Heart left ventricle (tissue), 13 donors: Measurements from ENCODE around the gene MGAT5.

Experiments
- CTCF ChIP-seq, 12 donors: fragments of 200-600 bp; sonication (generic) in 4 of 12; IDR thresholded peaks; one replicate each; pipeline versions ENCODE4 v1.5.0 to v1.8.0; 2018 to 2022; ENCODE audit warnings: antibody characterized with exemption in 12 of 12, mild to moderate bottlenecking in 5 of 12
- POLR2A ChIP-seq, 2 donors: fragments of 450-650 bp; IDR thresholded peaks; one replicate each; pipeline ENCODE4 v1.6.1; 2017; ENCODE audit warnings: antibody characterized with exemption in 2 of 2, mild to moderate bottlenecking in 2 of 2, moderate library complexity in 2 of 2
- donor health status: ischemic (EF 13 %, LVEDD 7.1; RV severe dilation, severe dysfunction).
- donor health status: DM: no; HTN: yes; CAD: no.
- donor health status: DM: no; HTN: no; CAD: no.
- donor health status: ischemic (EF 25% LVEDD 6.9; RV normal size, moderate dysfunction).
- donor health status: ischemic (EF 25% LVEDD 5.7; RV mildly dilated, moderate dysfunction).
- donor health status: ischemic (EF 35%, LVEDD 5.7; RV mildly dilated, moderate dysfunction).
- donor health status: nonischemic (EF 11% LVEDD 7.7; RV severe dilation, severe dysfunction).
- donor health status: DM: yes; HTN: yes; CAD: no.
- donor health status: PGD.
- donor health status: ischemic (EF 29% LVEDD 5.4; RV normal size, mild dysfunction).
- donor health status: nonischemic (EF 23%, LVEDD 6.1; RV moderate dilation, normal function).

- no peak for TF ChIP-seq POLR2A (IDR thresholded peaks at IDR 0.05)
- TF ChIP-seq CTCF (IDR thresholded peaks at IDR 0.05): no peak
Measured at GRCh38 chr2:134458950-134459349, 205.1 kb downstream of the MGAT5 start.
